ENCODE results near the gene STK31. TPM values are rescaled to one million over a fixed set of nuclear protein-coding genes. Genes with fewer than 3 reads are reported as not detected.

The STK31 gene
- total and polyA plus RNA-seq, 2 donors (not counting 1 experiment from before 2014, with no cell fraction given): 0.13 to 1.8 TPM

GRCh38 chr7:23863209-23863787, 153.3 kb downstream of the STK31 start:
- H2AFZ ChIP-seq (ENCODE audit: insufficient read depth, low read depth, low read length, poor library complexity, severe bottlenecking): no peak overlapping the region
- H3K4me2 ChIP-seq (replicated peaks; ENCODE audit: low read depth, low read length, poor library complexity, severe bottlenecking): no peak overlapping the region
- no peak overlapping the region for H3K4me3 ChIP-seq (ENCODE audit: control extremely low read depth in 1 of 5, extremely low read depth in 1 of 5, insufficient read depth in 1 of 5, low read depth in 2 of 5, low read length in 4 of 5)
- H3K27ac ChIP-seq (ENCODE audit: low read length in 2 of 2): no peak overlapping the region
- H3K4me1 ChIP-seq (ENCODE audit: control insufficient read depth in 2 of 2, insufficient read depth in 2 of 2, low read length in 2 of 2): no peaks in the 10 kb centered on the region
- H3K9ac ChIP-seq (ENCODE audit: low read length): no peak overlapping the region
- ATAC-seq (ENCODE audit: low read depth) (no peak), DNase-seq (peak; percentile 7)
- CTCF ChIA-PET: interaction anchor here (1.0 to 1.4 kb wide), 3 partner anchors 801 to 1231 kb away, joined by 3 to 4 read pairs (median 3); no protein-coding TSS in a partner anchor
- Mint-ChIP-seq H3K27ac (no peak overlapping the region), H3K27me3 (peaks cover 6% of the 10 kb centered on the region), H3K9me3 (ENCODE audit: insufficient read depth) (no peaks in the 10 kb centered on the region), H3K4me1 (no peaks in the 10 kb centered on the region), H3K4me3 (no peak overlapping the region)
- POLR2A ChIA-PET: no interaction called here
- TF ChIP-seq EZH2 (IDR thresholded peaks at IDR 0.05; ENCODE audit: borderline replicate concordance, insufficient read depth, low read depth, low read length, poor library complexity, severe bottlenecking) (no peak), CTCF (IDR thresholded peaks at IDR 0.05) (peak; percentile 42)
- H3K27me3 ChIP-seq (replicated peaks in 1 of 4; ENCODE audit: control extremely low read depth in 1 of 4, control insufficient read depth in 3 of 4, insufficient read depth in 4 of 4, low read length in 3 of 4): no peaks in the 10 kb centered on the region
- no peaks in the 10 kb centered on the region for H3K9me3 ChIP-seq (ENCODE audit: control extremely low read depth in 1 of 3, control insufficient read depth in 2 of 3, insufficient read depth in 1 of 3, low read length in 2 of 3)
- no peaks in the 10 kb centered on the region for H3K79me2 ChIP-seq (ENCODE audit: control insufficient read depth, insufficient read depth, low read length)
- intact Hi-C loops (cut with micrococcal nuclease): loop anchor here (10.0 kb wide), 2 partner anchors 522 to 1232 kb away; no protein-coding TSS in a partner anchor
- H3K36me3 ChIP-seq (replicated peaks in 1 of 2; ENCODE audit: control extremely low read depth in 1 of 2, control insufficient read depth in 1 of 2, extremely low read depth in 1 of 2, insufficient read depth in 2 of 2, low read length in 1 of 2): no peaks in the 10 kb centered on the region
- WGBS (ENCODE audit: insufficient coverage): no CpG with 5 or more reads among the region's 1 CpG
- no peaks in the 10 kb centered on the region for H4K20me1 ChIP-seq (ENCODE audit: control insufficient read depth, insufficient read depth, low read length, poor library complexity, severe bottlenecking)

DNA sequence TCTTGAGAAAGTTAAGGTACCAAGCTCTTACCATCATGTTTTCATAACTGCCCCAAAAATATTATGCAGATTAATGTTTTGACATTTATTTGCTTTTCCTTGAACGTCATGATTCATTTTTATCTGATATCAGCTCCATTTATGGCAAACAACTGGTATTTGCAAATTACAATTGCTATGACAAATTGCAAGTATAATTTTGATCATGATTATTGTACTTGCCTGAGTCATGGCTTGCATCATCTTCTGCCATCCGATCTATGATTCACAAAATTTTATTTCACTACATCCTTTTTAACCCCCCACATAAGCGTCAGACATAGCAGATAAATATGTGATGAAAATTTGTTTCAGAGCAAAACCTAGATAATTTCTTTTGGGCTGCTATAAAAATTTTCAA, 155.0 kb downstream of the STK31 start:
- no peaks in the 10 kb centered on the region for H3K27me3 ChIP-seq (replicated peaks in 1 of 4; ENCODE audit: control extremely low read depth in 1 of 4, control insufficient read depth in 3 of 4, insufficient read depth in 4 of 4, low read length in 3 of 4)
- WGBS (ENCODE audit: insufficient coverage): no CpG with 5 or more reads among the region's 3 CpGs
- CTCF ChIA-PET: no interaction called here
- ATAC-seq (ENCODE audit: low read depth): no peak
- H3K4me2 ChIP-seq (replicated peaks; ENCODE audit: low read depth, low read length, poor library complexity, severe bottlenecking): no peak overlapping the region
- H4K20me1 ChIP-seq (ENCODE audit: control insufficient read depth, insufficient read depth, low read length, poor library complexity, severe bottlenecking): no peaks in the 10 kb centered on the region
- Mint-ChIP-seq H3K4me3 (no peak overlapping the region), H3K9me3 (ENCODE audit: insufficient read depth) (no peaks in the 10 kb centered on the region), H3K27me3 (peaks cover 16% of the 10 kb centered on the region), H3K4me1 (no peaks in the 10 kb centered on the region), H3K27ac (no peak overlapping the region)
- H3K27ac ChIP-seq (ENCODE audit: low read length in 2 of 2): no peak overlapping the region
- no peak overlapping the region for H3K9ac ChIP-seq (ENCODE audit: low read length)
- H2AFZ ChIP-seq (ENCODE audit: insufficient read depth, low read depth, low read length, poor library complexity, severe bottlenecking): no peak overlapping the region
- intact Hi-C loops (cut with micrococcal nuclease): loop anchor here (10.0 kb wide), 2 partner anchors 520 to 1230 kb away; no protein-coding TSS in a partner anchor
- TF ChIP-seq EZH2 (IDR thresholded peaks at IDR 0.05; ENCODE audit: borderline replicate concordance, insufficient read depth, low read depth, low read length, poor library complexity, severe bottlenecking) (no peak), CTCF (IDR thresholded peaks at IDR 0.05) (no peak)
- POLR2A ChIA-PET: no interaction called here
- H3K9me3 ChIP-seq (ENCODE audit: control extremely low read depth in 1 of 3, control insufficient read depth in 2 of 3, insufficient read depth in 1 of 3, low read length in 2 of 3): no peaks in the 10 kb centered on the region
- no peaks in the 10 kb centered on the region for H3K79me2 ChIP-seq (ENCODE audit: control insufficient read depth, insufficient read depth, low read length)
- H3K4me3 ChIP-seq (ENCODE audit: control extremely low read depth in 1 of 5, extremely low read depth in 1 of 5, insufficient read depth in 1 of 5, low read depth in 2 of 5, low read length in 4 of 5): no peak overlapping the region
- no peaks in the 10 kb centered on the region for H3K36me3 ChIP-seq (replicated peaks in 1 of 2; ENCODE audit: control extremely low read depth in 1 of 2, control insufficient read depth in 1 of 2, extremely low read depth in 1 of 2, insufficient read depth in 2 of 2, low read length in 1 of 2)
- DNase-seq: no peak
- H3K4me1 ChIP-seq (ENCODE audit: control insufficient read depth in 2 of 2, insufficient read depth in 2 of 2, low read length in 2 of 2): no peaks in the 10 kb centered on the region
